GM12878 (cell line): Measurements from ENCODE around the gene GRIK4. TPM values are rescaled to one million over a fixed set of nuclear protein-coding genes. Genes with fewer than 3 reads are reported as not detected.

Experiments used
- ATAC-seq: fragments of 200-7000 bp; cut with Tn5 transposase; 3 replicates; pipeline ENCODE4 v1.9.1; 2020; ENCODE audit warnings: mild to moderate bottlenecking, moderate library complexity
- BruUV-seq: library from RNA; stranded (reverse); fragments of 400-500 nt; replicated peaks from 2 replicates; lab custom pipeline; 2021; lab: Mats Ljungman, UMichigan
- CTCF ChIA-PET: fragments of 300-600 bp; sonication (Branson Sonifier 250); formaldehyde crosslinking; extraction: SDS; loops from one replicate; lab custom pipeline; 2021; ENCODE audit warnings: inconsistent platforms; lab: Yijun Ruan, JAX
- POLR2A ChIA-PET: fragments of 350-600 bp; formaldehyde crosslinking; extraction: SDS; loops from one replicate; lab custom pipeline; 2021; ENCODE audit warnings: inconsistent platforms; lab: Charles Lee
- RAD21 ChIA-PET: fragments of 300-600 bp; sonication (Branson Sonifier 250); formaldehyde crosslinking; loops from one replicate; lab custom pipeline; 2023; ENCODE audit warnings: antibody characterized with exemption; ENCODE audit not compliant: unreplicated experiment; lab: Charles Lee
- SMC1A ChIA-PET: fragments of 300-600 bp; sonication (Branson Sonifier 250); formaldehyde crosslinking; loops from one replicate; lab custom pipeline; 2023; ENCODE audit not compliant: unreplicated experiment, uncharacterized antibody; lab: Charles Lee
- DNase-seq: peaks from one replicate; pipeline ENCODE4 v3.0.0-alpha.2; 2011; ENCODE audit warnings: low read depth, low spot score
- FAIRE-seq: peaks from 3 replicates; lab custom pipeline; 2011; peaks lifted over from hg19 to GRCh38; lab: Jason Lieb, UNC
- H2AFZ ChIP-seq: 2 replicates; pipeline ENCODE4 v1.6.0; 2011; ENCODE audit warnings: low read depth, low read length, control low read depth; ENCODE audit not compliant: control insufficient read depth
- H3K27ac ChIP-seq: 2 replicates; pipeline ENCODE4 v1.5.1; 2011; ENCODE audit warnings: control low read depth; ENCODE audit not compliant: control insufficient read depth, insufficient read depth
- H3K27me3 ChIP-seq, 2 experiments: replicated peaks in 1 of 2; 2 replicates each; pipeline versions ENCODE4 v1.6.0 to v1.6.1; 2011; ENCODE audit warnings: low read length in 1 of 2; ENCODE audit not compliant: control insufficient read depth in 2 of 2, insufficient read depth in 2 of 2
- H3K36me3 ChIP-seq, 2 experiments: 2 replicates each; pipeline ENCODE4 v1.5.1; 2011; ENCODE audit warnings: low read length in 1 of 2; ENCODE audit not compliant: control insufficient read depth in 2 of 2, insufficient read depth in 2 of 2
- H3K4me1 ChIP-seq: 2 replicates; pipeline ENCODE4 v1.6.1; 2011; ENCODE audit warnings: mild to moderate bottlenecking, low read length, moderate library complexity, mixed read lengths; ENCODE audit not compliant: control insufficient read depth, insufficient read depth
- H3K4me2 ChIP-seq: 2 replicates; pipeline ENCODE4 v1.6.0; 2011; ENCODE audit warnings: control low read depth; ENCODE audit not compliant: control insufficient read depth, insufficient read depth
- H3K4me3 ChIP-seq: fragments of 200-600 bp; sonication (generic); 2 replicates; pipeline ENCODE4 v1.5.1; 2016
- H3K79me2 ChIP-seq: 2 replicates; pipeline ENCODE4 v1.6.0; 2011; ENCODE audit warnings: low read length; ENCODE audit not compliant: control insufficient read depth, insufficient read depth
- H3K9ac ChIP-seq: 2 replicates; pipeline ENCODE4 v1.8.0; 2011; ENCODE audit warnings: low read length, control low read depth, mixed read lengths; ENCODE audit not compliant: control insufficient read depth, insufficient read depth
- H3K9me3 ChIP-seq: replicated peaks from 3 replicates; pipeline ENCODE4 v1.5.1; 2011; ENCODE audit warnings: mild to moderate bottlenecking, low read length; ENCODE audit not compliant: control insufficient read depth, insufficient read depth
- H4K20me1 ChIP-seq: 2 replicates; pipeline ENCODE4 v1.6.0; 2011; ENCODE audit not compliant: control insufficient read depth, insufficient read depth
- ATF7 ChIP-seq: fragments of 450-650 bp; IDR thresholded peaks from 2 replicates; pipeline ENCODE4 v1.6.1; 2016; ENCODE audit warnings: low read depth, mild to moderate bottlenecking
- BRCA1 ChIP-seq: IDR thresholded peaks from 2 replicates; pipeline ENCODE4 v1.6.1; 2011; ENCODE audit warnings: low read depth, low read length, improper control_type of control experiment
- GATAD2B ChIP-seq: fragments of 450-650 bp; conservative IDR thresholded peaks from 2 replicates; pipeline ENCODE4 v1.6.1; 2017; ENCODE audit warnings: low read depth, mild to moderate bottlenecking, moderate library complexity
- KDM1A ChIP-seq: fragments of 200-600 bp; sonication (generic); IDR thresholded peaks from 2 replicates; pipeline ENCODE4 v1.6.1; 2016; ENCODE audit warnings: borderline replicate concordance
- MEF2A ChIP-seq: IDR thresholded peaks from 2 replicates; pipeline ENCODE4 v1.6.1; 2011; ENCODE audit warnings: low read depth, mild to moderate bottlenecking, low read length, moderate library complexity; ENCODE audit not compliant: insufficient read depth
- NFYB ChIP-seq: IDR thresholded peaks from 2 replicates; pipeline ENCODE4 v1.6.1; 2011; ENCODE audit warnings: low read depth, mild to moderate bottlenecking, low read length, improper control_type of control experiment, moderate library complexity; ENCODE audit not compliant: insufficient read depth
- PBX3 ChIP-seq: IDR thresholded peaks from 2 replicates; pipeline ENCODE4 v1.6.1; 2011; ENCODE audit warnings: mild to moderate bottlenecking, low read depth, low read length, moderate library complexity; ENCODE audit not compliant: insufficient replicate concordance
- RUNX3 ChIP-seq: IDR thresholded peaks from 2 replicates; pipeline ENCODE4 v1.6.1; 2012; ENCODE audit warnings: low read length, inconsistent platforms
- SMAD5 ChIP-seq: IDR thresholded peaks from 2 replicates; pipeline ENCODE4 v1.6.1; 2016; ENCODE audit warnings: antibody characterized with exemption, low read depth
- STAT1 ChIP-seq: fragments of 450-650 bp; conservative IDR thresholded peaks from 2 replicates; pipeline ENCODE4 v1.6.1; 2014; ENCODE audit warnings: antibody characterized with exemption, mild to moderate bottlenecking
- TBL1XR1 ChIP-seq: IDR thresholded peaks from 2 replicates; pipeline ENCODE4 v1.6.1; 2012; ENCODE audit warnings: low read depth, low read length, improper control_type of control experiment
- ZNF207 ChIP-seq: fragments of 450-650 bp; IDR thresholded peaks from 2 replicates; pipeline ENCODE4 v1.6.1; 2014; ENCODE audit warnings: antibody characterized with exemption, mild to moderate bottlenecking, borderline replicate concordance
- ZNF274 ChIP-seq: IDR thresholded peaks from one replicate; pipeline ENCODE4 v1.8.0; 2011; ENCODE audit not compliant: insufficient read length, insufficient read depth
- WGBS: methylation state at CpG from one replicate; pipeline ENCODE4 v1.1.6; 2016; ENCODE audit warnings: low lambda C conversion rate; ENCODE audit not compliant: insufficient replicate concordance, insufficient coverage; ENCODE audit errors: missing lambda C conversion rate; 5-methylcytosine and 5-hydroxymethylcytosine counted together
- in situ Hi-C: fragments of 300-500 bp; cut with MboI; formaldehyde crosslinking; loops from 9 replicates; pipeline ENCODE4 v1.14.3; 2018; ENCODE audit warnings: mixed read lengths
- intact Hi-C: fragments of 100-400 bp; cut with micrococcal nuclease; formaldehyde crosslinking; loops from one replicate; pipeline ENCODE4 v1.14.2; 2022; ENCODE audit not compliant: unreplicated experiment
- polyA plus RNA-seq, 11 experiments: library from polyadenylated mRNA; depleted of rRNA in 4 of 11; unstranded in 6 of 11; stranded (reverse) in 5 of 11; fragments of >200 nt; fragmentation: Nextera tagmentation in 4 of 11; fragmentation: Illumina TruSeq in 1 of 11; extraction: Ambion mirVana in 4 of 11; extraction: Trizol in 1 of 11; gene quantifications; 1 replicate in 1 of 11; 2 replicates in 10 of 11; pipeline versions ENCODE4 v1.2.1 to v1.2.3, GENCODE V29; 2011 to 2016; ENCODE audit warnings: inconsistent platforms in 2 of 11, missing spikeins in 2 of 11, low read depth in 1 of 11
- total RNA-seq, 4 experiments: library from RNA; depleted of rRNA in 3 of 4; stranded (reverse); fragments of >200 nt in 3 of 4; fragmentation: Illumina TruSeq in 1 of 4; extraction: Trizol in 1 of 4; gene quantifications; 2 replicates each; pipeline versions ENCODE4 v1.2.1 to v1.2.3, GENCODE V29; 2013 to 2021
- TF ChIP-seq, protein P1 (sequence below): IDR thresholded peaks from 2 replicates; pipeline ENCODE4 v1.6.1; 2011; ENCODE audit warnings: low read depth, mild to moderate bottlenecking, low read length, moderate library complexity, borderline replicate concordance; ENCODE audit errors: extremely low read depth

Gene GRIK4
- total and polyA plus RNA-seq, 10 of the 15 experiments (the other 5 are each of a cell fraction or from before 2014, with no cell fraction given): 0.33 to 3.6 (median 0.72) TPM

DNA sequence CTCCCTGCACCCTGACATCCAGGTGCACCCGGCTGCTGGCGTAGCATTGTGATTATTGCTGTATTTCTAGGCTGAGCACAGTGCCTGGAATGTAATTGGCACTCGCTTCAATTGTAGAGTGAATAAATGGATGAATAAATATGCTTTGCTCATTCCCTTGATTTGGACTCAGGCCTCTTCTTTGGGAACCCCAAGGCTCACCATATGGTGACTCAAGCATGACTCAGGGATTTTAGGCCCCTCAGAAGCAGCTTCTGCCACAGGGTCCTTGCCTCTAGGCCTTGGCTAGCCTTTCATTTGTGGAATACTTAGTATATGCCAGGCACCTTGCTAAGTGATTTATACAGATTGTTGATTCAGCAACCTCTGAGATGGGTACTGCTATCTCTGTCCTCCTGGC is 78.9 kb downstream of the GRIK4 start (continued):
- TF ChIP-seq PBX3: no peak
- TF ChIP-seq SMAD5: no peak
- no peak for TF ChIP-seq ZNF274
- no peak for TF ChIP-seq NFYB
- no peak for TF ChIP-seq BRCA1
- no peak for TF ChIP-seq ZNF207
- TF ChIP-seq, protein P1, sequence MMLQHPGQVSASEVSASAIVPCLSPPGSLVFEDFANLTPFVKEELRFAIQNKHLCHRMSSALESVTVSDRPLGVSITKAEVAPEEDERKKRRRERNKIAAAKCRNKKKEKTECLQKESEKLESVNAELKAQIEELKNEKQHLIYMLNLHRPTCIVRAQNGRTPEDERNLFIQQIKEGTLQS: no peak
- no peak for TF ChIP-seq KDM1A
- no peak for TF ChIP-seq MEF2A
- no peak for TF ChIP-seq ATF7

DNA sequence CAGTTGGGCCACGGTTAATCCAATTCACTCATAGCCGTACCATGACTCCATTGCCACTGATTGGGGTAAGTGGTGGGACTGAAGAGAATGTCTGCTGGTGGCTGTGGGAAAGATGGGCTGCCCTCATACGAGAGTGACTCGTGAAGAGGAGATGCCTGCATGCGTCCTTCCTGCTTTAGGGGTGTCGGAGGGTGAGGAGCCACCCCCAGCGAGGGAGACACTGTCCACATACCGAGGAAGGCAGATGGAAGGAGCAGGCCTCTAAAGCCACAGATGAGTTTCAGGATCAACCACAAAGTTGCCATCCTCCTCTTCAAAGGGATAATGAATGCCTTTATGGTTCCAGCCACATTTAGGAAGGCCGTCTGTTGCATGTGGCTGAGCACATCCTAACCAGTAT is 83.2 kb downstream of the GRIK4 start:
- ChIA-PET RAD21 (no interaction called here), SMC1A (no interaction called here), CTCF (no interaction called here), POLR2A (no interaction called here)
- Histone ChIP-seq H2AFZ (no peak overlapping the region), H3K27ac (no peak overlapping the region), H3K4me2 (no peak overlapping the region), H3K9ac (no peak overlapping the region), H3K36me3 (no peaks in the 10 kb centered on the region; a peak in 1 of 4 replicates), H3K4me1 (peaks cover 8% of the 10 kb centered on the region), H3K4me3 (no peak overlapping the region), H3K79me2 (no peaks in the 10 kb centered on the region), H3K27me3 (no peaks in the 10 kb centered on the region), H4K20me1 (no peaks in the 10 kb centered on the region), H3K9me3 (no peaks in the 10 kb centered on the region)
- in situ Hi-C loops: no loop called here
- no peak for DNase-seq
- ATAC-seq: no peak
- WGBS: 59% methylated on average over 9 of the region's 9 CpGs
- BruUV-seq: no TSS peak
- FAIRE-seq: no peak
- TF ChIP-seq RUNX3 (peak; percentile 6; the same call in 1 of the 2 replicates), GATAD2B (no peak), STAT1 (no peak), TBL1XR1 (no peak)
- intact Hi-C loops: no loop called here
